HG03565 (cell line): ENCODE measurements around the gene HOXC10.

Source experiments
- ATAC-seq: cut with Tn5 transposase; IDR thresholded peaks from one replicate; pipeline ENCODE4 v1.9.1; 2021; ENCODE audit warnings: mild to moderate bottlenecking, moderate library complexity; ENCODE audit not compliant: unreplicated experiment

Gene HOXC10

DNA sequence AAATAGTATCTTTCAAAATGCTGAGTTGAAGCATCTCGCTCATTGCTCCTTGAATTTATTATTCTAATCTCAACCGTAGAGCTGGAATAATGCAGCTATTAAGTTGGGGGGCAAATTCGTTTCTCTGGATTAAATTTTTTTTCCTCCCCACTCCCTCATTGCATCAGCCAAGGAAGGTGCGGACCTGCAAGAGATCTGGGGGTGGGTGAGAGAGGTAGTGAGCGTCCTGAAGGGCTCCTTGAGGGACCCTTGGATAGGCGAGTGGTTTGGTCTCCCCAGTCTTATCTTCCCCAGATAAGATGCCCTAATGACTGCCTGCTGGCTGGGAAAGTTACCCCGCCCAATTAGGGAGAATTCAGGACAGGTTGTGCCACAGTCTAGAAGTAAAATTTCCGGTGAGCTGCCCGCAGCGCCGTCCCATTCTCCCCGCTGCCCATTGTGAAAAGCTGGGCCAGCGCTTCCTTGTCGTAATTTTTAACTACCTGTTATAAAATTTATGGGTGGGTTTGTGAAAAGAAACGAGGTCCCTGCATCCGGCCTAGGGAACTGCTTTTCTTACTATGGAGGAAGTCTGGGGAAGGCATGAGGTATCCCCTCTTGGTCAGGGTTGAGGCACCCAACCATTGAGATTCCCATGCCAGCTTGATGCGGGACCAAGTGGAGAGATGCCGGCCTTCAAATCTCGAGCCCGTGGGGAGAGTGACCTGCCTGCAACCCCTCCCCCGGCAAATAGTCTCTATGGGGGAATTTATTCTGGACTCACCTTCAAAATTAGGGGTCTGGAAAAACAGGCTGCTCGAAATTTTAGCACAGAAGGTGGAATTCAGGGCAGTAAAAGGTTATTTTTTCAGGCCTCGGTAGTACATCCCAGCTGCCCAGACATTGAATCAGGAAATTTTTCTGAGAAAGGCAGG lies 30.3 kb downstream of the HOXC10 start:
- no peak for ATAC-seq

DNA sequence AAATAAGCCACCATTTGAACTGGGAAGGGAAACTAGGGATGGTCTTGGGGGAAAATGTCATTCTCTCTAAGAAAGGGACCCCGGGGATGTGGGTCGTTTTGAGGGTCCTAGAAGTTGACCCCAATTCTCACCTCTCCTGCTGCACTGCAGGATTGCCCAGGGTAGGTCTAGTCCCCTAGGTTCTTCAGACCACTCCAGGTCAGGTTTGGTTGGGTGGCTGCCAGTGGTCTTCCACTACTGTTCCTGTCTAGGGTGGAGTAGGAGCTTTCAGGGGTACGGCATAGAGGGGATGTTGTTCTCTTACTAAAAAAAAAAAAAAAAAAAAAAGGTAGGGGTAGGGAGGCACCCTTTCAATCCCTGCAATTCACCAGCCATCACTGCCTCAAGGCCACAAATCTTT lies 31.1 kb downstream of the HOXC10 start:
- ATAC-seq, result no peak

DNA sequence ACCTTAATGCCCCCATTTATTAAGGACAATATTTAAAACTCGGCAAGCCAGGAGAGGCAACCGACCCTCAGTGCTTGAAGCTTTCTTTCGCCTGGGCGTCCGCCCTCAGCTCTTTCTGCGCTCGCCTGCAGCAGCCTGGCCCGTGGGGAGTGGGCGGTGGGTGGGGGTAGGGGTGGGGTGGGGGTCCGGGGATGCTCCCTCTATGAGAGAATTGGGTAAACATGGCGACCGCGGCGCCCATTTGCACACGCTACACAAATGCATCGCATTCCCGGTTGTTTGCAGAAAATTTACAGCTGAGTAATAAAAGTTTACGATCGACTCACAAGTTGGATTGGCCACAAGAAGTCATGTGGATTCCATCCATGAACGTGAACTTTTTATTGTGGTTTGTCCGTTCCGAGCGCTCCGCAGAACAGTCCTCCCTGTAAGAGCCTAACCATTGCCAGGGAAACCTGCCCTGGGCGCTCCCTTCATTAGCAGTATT lies 31.6 kb downstream of the HOXC10 start:
- no peak for ATAC-seq

DNA sequence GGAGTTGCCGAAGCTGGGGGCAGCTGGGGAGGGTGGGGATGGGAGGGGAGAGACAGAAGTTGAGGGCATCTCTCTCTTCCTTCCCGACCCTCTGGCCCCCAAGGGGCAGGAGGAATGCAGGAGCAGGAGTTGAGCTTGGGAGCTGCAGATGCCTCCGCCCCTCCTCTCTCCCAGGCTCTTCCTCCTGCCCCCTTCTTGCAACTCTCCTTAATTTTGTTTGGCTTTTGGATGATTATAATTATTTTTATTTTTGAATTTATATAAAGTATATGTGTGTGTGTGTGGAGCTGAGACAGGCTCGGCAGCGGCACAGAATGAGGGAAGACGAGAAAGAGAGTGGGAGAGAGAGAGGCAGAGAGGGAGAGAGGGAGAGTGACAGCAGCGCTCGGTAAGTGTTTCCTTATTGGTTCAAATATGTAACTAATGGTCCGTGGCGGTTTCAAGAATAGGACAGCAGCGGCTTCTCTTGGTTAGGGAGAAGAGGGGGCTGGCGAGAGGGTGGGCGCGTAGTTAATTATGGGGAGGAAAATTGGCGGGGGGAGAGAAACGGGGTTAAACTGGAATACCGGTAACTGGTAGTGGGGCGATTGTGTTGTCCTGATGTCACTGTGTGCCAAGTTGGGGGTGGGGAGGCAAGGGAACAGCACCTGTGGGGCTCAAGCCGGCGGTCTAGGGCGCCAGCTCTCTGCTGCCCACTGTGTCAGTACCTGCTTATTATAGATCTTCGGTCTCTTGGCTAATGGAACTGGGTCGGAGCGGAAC lies 32.3 kb downstream of the HOXC10 start:
- peak; percentile 15 for ATAC-seq

DNA sequence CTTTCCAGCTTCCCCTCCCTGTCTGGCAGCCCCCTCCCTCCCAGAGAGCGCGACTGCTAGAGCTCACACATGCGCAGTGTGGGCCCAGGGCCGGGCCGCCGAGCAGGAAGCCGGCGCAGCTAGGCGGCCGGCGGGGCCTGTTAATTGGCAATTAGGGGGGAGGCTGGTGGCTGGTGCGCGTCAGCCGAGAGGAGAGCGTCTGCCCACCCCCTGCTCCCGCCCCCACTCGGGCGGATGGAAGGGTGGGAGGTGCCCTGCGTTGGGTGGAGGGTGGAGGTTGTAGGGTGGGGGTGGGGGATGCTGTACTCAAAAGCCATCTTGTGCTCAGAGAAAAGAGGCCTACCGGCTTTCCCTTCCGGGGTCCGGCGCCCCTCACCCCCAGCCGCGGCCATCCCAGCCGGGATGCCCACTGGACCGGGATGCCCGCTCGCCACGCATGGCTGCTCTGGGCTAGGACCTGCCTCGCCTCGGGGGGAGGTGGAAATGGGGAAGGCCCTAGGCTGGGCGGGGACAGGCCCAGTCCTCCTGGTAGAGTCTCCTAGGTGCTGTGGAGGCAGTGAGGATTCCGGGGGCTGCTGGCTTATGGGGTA lies 33.0 kb downstream of the HOXC10 start:
- ATAC-seq, result peak; percentile 64

DNA sequence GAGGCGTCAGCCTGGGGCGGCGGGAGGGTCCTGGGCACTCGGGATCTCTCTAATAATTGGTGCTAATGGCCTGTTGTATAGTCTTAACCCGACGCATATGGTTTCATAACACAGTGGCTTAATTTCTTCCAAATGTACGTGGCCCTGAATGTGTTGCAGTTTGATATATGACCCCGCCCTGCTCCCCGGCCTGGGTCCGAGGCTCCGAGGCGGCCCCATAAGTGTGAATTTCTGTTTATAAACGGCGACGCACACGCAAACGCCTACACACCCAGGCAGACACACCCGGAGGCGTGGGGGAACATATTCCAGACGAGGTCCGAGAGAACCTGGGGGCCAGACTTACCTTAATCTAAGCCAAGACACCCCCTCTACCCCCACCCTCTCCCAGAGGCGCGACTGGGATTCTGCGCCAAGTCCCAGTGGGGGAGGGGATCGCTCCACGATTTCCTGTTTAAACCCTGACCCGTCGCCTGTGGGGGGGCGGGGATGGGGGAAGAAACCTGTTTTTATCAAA lies 33.6 kb downstream of the HOXC10 start:
- no peak for ATAC-seq

DNA sequence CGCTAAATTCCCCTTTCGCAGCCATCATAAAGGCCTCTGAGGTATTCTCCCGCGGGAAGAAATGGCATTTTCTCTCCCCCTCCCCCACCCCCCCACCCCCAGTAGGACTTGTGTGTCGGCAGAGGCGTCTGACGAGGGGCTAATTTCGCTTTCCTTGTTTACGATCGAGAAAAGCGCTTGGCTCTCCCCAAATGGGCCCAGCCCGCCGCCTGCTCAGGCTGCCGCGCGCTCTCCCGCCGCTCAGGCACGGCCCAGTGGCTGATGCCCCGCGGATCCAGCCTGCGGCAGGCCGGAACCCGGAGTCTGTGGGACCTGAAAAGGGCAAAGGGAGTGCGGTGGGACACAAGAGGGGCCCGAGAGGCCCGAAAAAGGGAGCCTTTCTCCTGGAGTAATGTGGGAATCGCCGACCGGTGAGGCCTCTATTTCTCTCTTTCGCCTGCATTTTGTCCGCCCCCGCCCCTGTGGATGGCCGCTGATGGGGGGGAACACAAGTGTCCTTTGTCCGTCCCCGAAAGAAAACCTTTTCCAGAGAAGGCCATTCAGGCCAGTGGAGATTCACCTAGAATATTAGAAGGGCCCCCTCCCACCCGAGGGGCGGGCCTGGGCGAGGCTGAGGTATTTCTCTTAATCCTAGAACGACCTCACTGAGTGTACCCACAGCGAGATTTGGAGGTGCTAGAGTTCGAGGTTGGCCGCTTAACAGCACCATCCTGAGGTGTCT lies 34.3 kb downstream of the HOXC10 start:
- ATAC-seq, result no peak

DNA sequence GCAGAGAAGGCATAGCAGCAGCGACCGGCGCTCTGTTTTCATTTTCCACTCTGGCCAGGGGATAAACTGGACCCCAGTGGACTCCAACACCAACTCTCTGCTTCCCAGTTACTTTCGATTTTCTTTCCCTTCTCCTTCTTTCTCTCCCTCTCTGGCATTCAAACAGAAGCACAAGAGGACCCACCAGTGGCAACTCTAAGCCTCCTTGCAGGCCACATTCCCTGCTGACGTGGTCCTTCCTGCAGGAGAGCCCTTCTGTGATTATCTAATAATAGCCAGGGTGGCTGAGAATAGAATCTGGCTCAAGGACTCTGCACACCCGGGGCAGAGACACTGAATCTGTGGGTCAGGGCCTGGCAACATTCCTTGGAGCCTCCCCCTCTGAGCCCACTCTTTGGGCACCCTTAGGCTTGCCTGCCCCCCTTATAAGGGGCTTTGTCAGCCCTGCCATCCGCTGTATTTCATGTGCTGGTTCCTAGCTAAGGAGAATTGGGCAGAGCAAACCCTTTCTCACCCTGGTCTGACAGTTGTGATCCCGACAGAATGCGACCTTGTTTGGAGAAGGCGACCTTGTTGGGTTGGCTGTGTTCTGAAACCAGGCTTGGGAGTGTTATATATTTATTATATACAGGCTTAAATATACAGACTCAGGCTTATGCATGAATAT lies 35.1 kb downstream of the HOXC10 start:
- no peak for ATAC-seq

DNA sequence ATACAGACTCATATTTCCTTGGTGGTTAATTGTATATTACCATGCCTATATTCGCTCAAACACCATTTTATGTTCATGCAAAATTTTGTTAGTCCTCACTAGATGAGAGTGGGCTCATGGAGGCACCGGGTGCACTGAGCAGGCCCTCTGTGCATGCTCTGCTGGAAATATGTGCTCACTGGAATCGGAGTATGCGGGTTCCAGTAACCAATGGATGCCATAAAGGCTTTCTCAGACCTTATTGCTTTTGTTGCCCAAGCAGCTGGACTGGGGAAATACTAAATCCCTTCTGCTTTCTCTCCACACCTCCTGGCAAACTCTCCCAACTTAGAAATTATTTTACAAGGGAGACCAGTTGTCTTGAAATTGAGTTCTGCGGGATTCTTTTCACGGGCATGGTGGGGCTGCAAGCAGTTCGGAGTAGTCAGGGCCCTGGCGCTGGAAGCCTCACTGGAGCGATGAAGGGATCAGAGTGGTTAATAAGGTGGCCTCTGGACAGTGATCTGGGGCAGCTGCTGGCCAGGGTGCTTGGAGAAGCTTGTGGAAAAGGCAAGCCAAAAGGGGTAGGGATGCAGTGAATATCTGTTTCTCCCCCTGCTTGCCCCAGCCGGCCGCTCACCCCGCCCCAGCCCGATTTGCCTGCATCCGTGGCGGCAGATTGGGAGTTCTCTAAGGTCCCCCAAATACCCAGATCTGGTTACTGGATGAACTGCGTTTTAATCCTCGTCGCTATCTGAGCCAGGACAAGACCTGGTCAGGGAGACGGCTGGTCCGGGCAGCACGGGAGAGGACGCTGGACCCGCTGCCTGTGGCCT lies 35.9 kb downstream of the HOXC10 start:
- ATAC-seq, result no peak

DNA sequence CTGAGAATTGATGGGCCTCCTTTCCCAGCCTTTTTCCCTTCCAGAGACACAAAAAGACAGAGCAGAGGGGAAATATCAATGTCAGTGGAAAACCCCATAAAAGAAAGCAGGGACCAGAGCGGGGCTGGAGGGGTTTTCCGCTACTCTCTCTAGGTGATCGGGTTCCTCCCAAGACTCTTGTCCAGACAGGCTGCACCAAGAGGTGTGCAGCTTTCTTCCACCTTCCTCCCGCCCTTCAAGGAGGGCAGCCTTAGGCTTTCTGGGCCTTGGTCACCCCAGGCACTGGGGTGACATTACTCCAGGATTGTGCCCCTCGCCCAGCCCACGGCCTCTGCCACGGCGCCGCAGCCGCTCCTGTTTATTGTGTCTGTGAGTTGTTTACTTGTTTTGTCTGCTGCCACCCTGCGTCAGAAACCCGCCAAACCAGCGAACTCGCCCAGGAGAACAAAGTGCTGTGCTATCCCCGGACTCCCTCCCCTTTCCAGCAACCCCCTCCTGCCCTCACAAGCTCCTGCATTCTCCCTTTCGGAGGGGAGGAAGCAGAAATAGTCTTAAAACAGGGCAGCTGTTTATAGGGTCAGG lies 36.6 kb downstream of the HOXC10 start:
- ATAC-seq, result no peak

DNA sequence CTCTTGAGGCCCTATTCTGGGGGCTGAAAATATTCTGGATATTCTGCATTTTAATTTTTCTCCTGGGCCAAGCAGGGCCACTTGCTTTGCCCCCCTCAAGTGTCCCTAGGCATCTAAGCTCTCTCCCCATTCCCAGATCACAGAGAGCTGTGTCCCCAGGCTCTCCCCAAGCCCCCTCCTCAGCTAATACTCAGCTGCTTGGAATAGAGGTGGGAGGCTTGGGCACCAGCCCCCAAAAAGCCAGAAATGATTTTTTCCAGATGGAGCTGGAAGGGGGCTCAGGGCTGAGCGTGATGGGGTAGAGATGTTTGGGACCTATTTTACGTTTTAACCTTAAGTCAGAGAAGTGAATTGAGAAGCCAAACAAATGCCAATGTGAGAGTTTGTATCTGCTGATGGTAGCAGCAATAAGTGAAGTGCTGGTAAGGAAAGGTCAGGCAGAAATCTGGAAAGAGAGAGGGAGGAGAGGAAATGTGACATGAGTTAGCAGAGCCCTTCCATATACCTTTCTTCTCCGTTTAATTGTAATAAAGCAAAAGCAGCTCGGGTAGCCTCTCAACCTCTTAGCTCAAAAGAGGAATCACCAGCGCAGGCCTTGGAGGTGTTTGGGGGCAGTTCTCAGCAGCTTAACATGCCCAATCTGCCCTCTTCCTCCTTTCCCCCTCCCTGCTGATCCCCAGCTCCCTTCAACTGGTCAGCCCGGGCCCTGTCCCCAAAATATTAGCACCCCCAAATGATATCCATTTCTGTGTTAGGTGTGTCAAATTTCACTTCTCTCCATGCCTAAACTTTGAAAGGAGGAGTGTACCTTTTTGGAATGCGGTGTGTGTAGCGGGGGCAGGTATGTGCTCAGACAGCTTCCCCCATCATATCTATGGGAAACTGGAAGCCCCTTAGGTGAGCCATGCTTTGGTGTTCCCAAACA lies 38.3 kb downstream of the HOXC10 start:
- ATAC-seq, result no peak

DNA sequence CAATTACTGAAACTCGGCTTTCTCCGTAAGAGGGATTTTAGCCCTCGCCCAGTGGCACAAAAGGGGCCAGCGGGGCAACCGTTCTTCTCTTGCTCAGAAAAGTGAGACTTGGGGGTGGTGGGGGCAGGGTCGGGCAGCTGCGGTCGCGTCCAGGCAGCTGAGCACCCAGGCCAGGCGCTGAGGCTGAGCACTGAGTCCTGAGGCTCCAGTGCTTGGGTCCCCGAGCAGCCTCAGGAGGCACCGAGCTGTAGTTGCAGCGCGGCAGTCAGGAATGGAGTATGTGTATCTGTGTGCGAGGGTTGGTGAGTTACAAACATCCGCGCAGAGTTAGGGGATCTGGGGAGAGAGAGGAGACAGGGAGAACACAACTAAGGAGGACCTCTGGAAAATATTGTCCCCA lies 39.2 kb downstream of the HOXC10 start:
- no peak for ATAC-seq

DNA sequence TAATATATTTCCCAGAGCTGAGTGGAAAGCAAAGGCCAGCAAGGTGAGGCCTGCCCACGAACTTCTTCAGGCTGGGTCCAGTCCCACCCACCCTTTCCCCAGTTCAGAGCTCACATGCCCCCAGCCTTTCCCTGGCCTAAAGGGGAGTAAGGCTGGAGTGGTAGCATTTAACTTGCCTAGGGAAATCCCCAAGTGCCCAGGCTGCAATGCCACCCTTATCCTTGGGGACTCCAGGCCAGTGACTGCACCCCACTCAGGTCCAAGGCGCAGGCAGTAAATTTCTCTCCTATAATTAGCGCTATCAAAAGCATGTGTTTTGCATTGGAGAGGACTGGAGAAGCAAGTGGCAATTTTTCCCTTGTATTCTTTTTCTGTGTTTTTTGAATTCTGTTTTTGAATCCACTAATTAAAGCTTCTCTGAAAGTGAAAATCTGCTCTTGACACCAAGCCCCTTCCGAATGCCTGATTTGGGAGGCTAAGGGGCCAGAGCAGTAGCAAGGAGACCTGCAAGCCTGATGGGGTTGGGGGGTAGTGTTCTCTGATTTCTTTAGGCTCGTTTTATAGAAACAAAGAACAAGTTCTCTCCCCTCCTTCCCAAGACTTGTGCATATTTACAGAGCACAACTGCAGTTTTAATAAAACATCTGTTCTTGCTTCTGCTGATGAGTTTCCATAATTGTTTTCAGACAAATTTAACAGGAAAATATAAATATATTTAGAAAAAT lies 39.8 kb downstream of the HOXC10 start:
- ATAC-seq, result no peak

DNA sequence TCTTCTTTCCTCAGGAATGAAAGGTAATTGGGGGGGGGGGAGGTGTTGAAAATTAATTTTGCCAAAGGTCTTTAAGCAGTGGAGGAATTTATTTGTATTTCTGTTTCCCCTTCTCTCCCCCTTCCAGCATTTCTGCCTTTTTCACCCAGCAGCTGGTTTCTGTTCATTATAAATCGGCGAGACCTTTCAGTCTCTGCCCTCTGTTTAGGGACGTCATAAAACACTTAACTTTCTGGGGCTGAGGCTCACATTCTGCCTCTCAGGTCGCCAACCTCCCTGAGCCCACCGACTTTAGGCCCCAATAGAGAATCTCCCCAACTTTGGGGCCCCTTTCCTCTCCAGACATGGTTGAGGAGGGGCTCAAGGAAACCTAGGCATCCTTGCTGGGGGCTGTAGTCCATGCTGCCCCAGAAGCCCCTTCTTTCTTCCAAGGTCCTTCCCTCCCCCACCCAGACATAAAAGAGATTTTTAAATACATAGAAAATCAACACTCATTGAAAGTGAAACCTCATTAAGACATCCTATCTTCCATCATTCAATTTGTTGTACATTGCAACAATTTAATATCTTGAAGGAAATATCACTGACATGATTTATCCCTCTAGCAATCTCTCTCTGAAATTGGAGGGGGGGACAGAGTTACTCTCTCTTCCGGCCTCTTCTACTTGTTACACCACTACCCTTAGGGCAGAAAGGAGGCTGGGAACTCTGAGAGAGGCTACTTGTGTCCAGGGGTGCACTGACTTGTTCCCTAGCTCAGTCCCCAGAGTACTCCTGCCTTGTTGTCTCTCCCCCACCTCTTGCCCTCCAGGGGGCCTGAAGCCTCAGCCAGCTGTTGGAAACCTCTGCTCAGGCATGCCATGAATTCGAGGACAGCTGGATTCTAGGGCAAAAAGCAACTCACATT lies 40.8 kb downstream of the HOXC10 start:
- no peak for ATAC-seq

DNA sequence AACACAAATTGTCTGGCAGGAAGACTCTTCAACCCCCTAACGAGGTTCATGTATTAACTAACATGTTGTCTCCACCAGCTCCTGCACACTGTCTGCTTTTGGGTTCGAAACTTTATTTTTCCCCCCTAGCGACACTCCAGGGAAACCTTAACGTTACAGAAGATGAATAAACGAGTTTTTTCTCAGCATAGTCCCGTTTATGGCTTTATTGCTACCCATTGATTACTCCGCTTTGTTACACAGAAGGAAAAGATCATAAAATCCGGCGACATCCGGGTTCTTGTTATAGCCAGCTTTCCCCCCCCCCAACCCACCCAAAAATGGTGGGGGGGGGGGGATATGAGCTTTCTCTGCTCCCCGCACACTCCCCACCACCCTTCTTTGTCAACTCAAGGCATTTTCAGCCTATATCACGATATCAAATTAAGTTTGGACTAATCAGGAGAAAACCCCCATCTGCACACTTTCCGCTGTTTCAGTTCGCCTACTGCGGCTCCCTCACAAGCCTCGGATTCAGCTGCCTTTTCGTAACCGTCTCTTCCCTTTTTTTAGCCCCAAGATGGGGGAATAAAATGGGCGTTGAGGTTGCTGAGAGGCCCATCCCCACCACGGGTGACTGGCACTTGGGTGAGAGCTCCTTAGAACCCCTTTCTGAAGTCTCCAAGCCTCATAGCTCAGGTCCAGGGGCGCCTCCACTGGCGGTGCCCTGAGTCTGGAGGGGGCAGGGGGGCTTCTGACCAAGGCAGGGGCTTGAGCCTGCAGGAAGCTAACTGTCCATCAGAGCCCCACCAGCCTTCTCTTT lies 41.9 kb downstream of the HOXC10 start:
- no peak for ATAC-seq

DNA sequence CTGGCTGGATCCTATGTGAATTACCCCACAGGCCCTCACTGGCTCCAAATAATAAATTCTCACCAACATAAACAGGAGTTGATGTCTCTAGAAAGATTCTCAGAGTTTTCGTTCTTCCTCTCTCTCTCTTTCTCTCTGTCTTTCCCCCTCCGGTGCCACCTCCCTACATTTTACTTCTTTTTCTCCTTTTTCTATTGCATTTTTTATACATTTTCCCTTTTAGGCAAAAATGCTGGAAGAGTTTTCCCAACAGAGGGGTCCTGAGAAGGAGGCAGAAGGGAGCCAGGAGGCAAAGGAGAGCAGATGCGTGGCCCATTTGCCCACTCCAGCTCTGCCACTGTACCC lies 42.5 kb downstream of the HOXC10 start:
- no peak for ATAC-seq
